GDM1 (cell line): ENCODE data around the gene ATP4A.
"Not testable (repeated sequence)": the region's sequence is repeated elsewhere in the genome, so short reads cannot be mapped to it uniquely, and the experiment has no call there.

Source experiments
- DNase-seq: peaks from one replicate; lab custom pipeline; 2025; lab: John Stamatoyannopoulos, UW

ATP4A gene

DNA sequence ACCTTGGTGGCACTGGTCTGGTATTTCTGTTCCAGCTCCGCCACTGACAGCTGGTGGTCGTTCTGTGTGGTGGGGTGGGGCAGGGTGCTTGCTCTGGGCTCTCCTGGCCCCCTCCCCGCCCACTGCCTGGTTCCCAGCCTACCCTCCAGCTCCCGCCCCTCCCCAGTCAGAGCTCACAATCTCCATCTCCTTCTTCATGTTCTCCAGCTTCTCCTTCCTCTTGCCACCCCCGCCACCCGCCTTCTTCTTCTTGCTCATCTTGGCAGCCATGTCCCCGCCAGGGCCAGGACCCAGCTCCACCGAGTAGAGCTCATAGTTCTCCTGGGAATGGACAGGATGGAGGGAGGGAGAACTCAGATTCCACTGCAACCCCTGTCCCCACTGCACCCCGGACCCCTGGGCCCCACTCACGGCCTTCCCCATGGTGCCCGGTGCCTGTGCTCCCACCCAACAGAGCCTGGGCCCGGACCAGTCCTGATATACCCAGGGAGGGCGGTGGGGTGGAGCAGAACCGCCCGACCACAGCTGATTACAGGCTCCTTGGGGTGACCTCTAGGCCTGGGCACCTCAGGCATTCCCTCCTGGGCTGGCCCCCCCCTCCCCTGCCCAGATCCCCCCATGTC, at the start of gene ATP4A:
TSS of gene ATP4A (minus strand) at position 452 of the 623 bp plus-strand sequence. CDS start at position 423, 29 bp downstream.
- no peak for DNase-seq

DNA sequence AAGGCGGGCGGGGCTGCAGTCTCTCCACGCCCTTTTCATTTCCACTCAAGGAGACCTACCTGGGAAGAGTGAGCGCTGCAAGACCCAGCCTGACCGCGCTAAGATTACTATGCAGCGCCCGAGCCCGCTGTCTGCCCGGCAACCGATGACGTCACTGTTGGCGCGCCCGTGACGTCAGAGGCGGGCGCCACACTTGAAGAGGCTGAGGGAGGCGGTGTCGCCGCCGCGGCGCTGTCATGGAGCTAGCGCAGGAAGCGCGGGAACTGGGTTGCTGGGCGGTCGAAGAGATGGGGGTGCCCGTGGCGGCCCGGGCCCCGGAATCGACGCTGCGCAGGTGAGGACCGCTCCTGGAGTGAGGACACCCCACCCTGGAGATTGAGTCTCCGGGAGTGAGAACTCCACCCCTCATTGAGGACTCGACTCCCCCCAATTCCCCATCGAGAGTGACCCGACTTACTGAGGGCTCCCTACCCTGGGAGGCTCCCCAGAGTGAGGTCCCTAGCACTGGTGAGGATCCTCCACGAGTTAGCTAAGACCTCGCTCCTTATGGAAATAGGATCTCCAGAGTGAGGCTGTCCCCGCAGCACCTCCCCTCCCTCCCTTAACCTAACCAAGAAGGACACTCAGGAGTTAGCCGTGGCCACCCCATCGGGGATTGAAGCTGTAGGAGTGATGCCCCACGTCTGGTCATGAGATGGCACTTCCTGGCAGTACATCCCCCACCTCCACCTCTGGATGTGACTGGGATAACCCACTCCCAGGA, 49.3 kb upstream of the ATP4A start, which contains the start of gene HAUS5:
TSS of gene HAUS5 (plus strand) at position 177 of the 763 bp plus-strand sequence. CDS start at position 237, 60 bp downstream.
- DNase-seq, result peak; percentile 91

DNA sequence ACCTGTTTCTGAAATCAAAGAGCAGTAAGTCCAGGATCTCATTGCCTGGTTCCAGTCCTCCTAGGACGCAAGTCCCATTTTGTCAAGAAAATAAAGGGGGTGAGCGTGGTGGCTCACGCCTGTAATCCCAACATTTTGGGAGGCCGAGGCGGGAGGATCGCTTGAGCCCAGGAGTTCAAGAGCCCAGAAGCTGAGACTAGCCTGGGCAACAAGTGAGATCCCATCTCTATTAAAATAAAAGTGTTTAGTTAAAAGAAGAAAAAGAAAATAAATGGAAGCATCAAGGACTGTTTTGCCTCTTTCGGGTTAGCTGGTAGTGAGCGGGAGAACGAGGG, 48.7 kb upstream of the ATP4A start:
- no peak for DNase-seq

DNA sequence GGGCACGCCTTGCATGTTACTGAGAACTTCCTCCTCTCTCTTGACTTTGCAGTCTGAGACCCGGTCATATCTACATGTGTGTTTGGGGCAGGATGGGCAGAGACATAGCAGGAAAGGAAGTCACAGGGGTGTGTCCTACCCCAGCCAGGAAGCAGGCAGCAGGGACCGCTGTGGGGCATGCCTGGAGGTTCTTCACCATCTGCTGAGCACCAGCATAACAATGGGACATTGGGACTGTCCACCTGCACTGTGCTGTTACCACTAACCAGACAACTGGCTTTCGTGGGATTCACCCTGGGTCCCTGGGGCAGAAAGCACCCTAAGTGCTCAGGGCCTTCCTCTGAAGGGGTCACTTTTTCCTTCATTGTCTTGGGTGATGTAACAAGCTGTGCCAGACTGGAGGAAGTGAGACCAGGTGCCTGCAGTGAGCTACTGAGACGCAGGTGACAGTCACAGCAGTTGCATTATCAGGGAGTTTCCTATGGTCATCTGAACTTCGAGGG, 46.4 kb upstream of the ATP4A start:
- no peak for DNase-seq

DNA sequence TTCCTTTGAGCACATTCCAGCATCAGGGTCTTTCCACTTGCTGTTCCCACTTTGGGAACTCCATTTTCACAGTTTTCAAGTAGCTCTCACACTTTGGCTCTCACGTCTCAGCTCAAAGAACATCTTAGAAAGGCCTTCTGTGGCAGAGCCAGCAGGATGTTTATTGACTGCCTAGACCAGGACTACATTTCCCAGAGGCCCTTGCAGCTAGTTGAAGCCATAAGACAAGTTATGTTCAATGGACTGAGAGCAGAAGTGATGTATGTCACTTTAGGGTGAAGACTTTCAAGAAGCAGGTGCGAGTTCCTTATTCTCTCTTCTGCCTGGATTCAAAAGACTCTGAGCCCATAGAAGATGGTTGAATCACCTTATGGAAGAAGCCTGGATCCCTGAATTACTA, 44.8 kb upstream of the ATP4A start:
- DNase-seq, result no peak

DNA sequence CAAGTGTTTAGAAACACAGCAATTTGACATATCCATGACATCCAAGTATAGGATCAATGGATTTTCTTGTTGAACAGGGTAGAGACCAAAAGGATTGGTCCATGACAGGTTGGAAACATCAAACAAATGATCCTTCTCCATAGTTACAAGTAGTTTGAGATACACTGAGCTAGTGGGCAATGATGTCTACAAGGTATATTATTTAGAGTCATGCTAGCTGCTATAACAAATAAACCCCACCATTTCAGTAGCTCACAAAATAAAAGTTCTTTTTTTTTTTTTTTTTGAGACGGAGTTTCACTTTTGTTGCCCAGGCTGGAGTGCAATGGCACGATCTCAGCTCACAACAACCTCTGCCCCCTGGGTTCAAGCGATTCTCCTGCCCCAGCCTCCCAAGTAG, 44.2 kb upstream of the ATP4A start:
- no peak for DNase-seq

DNA sequence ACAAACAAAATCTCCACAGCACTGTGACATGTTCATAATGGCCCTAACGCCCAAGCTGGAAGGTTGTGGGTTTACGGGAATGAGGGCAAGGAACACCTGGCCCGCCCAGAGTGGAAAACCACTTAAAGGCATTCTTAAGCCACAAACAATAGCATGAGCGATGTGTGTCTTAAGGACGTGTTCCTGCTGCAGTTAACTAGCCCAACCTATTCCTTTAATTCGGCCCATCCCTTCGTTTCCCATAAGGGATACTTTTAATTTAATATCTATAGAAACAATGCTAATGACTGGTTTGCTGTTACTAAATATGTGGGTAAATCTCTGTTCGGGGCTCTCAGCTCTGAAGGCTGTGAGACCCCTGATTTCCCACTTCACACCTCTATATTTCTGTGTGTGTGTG, 43.7 kb upstream of the ATP4A start:
- DNase-seq, result not testable (repeated sequence)

DNA sequence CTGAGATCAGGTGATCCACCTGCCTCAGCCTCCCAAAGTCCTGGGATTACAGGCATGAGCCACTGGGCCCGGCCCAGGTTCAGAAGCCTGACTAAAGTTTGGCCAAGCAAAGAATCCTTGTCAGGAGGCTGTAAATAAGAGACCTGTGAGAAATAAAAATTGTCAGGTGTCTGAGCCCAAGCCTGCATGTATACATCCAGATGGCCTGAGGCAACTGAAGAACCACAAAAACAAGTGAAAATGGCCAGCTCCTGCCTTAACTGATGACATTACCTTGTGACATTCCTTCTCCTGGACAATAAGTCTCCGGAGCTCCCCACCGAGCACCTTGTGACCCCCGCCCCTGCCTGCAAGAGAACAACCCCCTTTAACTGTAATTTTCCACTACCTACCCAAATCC, 41.0 kb upstream of the ATP4A start:
- DNase-seq, result not testable (repeated sequence)

DNA sequence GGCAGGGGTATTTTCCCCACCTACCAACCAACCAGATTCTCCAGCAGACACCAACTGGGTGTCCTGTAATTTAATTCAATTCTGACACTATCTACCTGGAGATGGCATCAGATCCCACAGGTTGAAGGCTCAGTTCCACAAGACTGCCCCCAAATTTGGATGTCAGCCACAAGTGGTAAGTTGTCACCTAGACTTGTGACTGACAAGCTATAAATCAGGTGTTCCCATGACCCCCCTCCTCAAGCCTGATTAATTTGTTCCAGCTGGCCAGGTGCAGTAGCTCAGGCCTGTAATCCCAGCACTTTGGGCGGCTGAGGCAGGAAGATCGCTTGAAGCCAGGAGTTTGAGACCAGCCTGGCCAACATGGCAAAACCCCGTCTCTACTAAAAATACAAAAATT, 38.5 kb upstream of the ATP4A start:
- no peak for DNase-seq

DNA sequence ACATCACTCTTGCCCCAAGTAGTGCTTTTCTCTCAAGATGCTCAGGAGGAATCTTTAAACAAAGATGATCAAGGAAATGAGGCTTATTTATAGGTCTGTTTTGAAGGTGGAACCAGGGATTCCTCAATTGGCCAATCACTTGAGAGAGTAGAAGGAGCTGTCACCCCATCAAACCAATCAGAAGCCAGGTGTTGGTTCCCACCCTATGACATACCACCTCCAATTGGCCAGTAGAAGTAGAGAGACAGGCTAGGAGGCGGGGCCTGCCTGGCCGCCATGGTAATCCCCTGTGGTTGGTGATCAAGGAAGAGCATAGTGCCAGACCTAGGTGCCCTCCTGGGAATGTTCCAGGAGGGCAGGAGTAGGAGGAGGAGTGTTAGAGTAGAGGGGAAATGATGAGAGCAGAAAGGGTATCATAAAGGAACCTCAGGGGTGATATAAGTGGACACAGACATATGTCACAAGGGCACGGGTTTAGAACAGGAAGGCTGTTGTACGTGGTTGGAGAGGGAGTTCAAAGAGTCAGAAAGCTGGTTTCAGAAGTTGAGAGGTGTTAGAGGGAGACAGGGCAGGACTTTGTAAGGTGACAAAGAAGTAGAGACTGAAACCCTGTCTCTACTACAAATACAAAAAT, 33.0 kb upstream of the ATP4A start:
- DNase-seq, result no peak

DNA sequence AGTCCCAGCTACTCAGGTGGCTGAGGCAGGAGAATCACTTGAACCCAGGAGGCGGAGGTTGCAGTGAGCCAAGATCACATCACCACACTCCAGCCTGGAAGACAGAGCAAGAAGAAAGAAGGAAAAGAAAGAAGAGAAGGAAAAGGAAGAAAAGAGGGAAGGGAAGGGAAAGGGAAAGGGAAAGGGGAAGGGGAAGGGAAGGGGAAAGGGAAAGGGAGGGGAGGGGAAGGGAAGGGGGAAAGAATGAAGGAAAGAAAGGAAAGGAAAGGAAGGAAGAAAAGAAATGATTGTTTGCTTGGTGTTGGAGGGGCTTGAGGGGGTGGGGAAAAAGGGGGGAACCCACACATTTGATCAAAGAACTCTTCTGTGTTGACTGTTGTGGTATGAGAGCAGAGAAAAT, 32.5 kb upstream of the ATP4A start:
- no peak for DNase-seq

DNA sequence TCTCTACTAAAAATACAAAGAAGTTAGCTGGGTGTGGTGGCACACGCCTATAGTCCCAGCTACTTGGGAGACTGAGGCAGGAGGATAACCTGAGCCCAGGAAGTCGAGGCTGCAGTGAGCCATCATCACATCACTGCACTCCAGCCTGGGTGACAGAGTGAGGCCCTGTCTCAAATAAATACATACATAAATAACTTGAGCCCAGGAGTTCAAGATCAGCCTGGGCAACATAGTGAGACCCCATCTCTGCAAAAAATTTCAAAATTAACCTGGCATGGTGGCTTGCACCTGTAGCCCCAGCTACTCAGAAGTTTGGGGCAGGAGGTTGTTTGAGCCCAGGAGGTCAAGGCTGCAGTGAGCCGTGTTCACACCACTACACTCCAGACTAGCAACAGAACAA, 31.6 kb upstream of the ATP4A start:
- not testable (repeated sequence) for DNase-seq

DNA sequence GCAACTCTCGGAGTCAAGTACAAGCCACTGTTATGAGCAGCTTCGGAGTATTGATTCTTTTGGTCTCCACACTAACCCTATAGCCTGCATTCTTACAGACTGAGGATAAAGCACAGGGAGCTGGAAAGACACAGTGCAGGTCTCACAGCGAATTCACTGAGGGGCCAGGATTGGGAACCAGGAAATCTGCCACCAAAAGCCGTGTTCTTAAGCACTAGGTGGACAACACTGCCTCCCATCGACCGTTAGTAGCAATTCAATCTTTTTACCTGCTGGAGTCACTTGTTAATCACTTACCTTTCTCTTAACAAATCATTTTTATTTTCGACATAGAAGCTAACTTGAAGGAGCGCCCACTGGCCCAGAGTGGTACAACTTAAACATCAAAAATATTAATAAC, 28.8 kb upstream of the ATP4A start:
- DNase-seq, result peak; percentile 9

DNA sequence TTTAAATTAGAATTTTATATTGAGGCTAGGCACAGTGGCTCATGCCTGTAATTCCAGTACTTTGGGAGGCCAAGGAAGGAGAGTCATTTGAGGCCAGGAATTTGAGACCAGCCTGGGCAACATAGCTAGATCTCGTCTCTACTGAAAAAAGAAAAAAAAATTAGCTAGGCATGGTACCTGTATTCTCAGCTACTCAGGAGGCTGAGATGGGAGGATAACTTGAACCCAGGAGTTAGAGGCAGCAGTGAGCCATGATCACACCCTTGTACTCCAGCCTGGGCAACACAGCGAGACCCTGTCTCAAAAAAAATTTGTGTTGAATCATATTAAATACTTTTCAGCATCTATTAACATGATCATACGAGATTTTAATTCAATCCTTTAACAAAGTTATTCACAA, 27.4 kb upstream of the ATP4A start:
- no peak for DNase-seq

DNA sequence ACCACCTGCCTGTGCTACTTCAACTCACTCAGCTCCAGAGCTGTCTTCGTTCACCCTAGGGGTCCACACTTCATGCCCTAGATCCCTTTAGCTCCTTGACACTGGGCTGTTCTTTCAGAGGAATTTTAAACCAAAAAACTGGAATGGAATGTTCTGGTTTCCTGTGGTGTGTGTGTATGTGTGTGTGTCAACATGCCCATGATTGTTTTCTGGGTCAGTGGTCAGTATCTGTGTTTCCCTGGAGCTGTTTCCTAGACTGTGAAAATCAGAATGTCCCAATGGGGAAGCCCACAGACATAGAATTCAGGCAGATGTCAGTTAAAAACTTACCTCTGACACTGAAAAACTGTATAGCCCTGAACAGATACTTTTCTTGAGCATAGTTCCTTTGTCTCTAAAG, 23.9 kb upstream of the ATP4A start:
- no peak for DNase-seq

DNA sequence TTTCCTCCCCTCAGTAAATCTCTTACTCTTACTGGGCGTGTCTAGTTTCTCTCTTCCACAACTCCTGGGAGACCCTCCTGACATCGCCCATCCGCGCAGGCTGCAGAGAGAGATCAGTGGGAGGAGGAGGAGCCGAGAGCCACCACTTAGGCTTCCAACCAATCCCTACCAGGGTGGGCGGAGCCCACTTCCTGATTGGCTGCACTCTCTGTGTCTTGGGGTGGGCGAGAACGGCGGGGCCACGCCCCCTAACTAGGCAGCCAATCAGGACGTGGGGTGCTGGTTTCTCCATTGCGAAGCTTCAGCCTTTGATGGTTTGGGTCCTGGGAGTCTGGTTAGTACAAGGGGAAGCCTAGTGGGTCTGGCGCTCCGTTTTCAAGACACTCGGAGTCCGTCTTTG, 22.4 kb upstream of the ATP4A start, which contains the start of gene PMIS2:
TSS of gene PMIS2 (plus strand) at position 326 of the 400 bp plus-strand sequence. CDS start 87 bp downstream, outside the sequence.
- DNase-seq, result no peak

DNA sequence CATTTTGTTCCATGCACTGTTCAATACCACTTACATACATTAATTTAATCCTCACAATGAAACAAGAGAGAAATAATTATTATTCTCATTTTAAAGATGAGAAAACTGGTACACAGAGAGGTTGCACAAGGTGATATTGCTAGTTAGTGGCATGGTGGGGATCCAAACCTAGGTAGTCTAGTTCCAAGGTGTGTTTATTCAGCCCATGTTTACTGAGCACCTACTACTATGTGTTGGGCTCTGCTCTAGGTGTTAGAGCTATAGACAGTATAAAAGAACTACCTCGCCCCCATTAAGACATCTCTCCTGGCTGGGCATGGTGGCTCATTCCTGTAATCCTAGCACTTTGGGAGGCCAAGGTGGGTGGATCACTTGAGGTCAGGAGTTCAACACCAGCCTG, 19.3 kb upstream of the ATP4A start:
- no peak for DNase-seq

DNA sequence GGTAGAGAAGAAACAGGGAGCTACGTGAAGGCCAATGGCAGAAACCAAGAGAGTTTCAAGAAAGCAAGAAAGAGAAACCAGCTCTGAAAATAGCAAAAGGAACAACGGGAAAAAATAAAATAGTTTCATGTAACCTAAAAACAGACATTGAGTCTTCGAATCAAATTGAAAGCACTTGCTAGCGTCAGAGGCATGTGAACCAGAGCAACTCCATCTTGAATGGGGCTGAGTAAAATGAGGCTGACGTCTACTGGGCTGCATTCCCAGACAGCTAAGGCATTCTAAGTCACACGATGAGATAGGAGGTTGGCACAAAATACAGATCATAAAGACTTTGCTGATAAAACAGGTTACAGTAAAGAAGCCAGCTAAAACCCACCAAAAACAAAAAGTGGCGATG, 15.2 kb upstream of the ATP4A start:
- DNase-seq, result no peak

DNA sequence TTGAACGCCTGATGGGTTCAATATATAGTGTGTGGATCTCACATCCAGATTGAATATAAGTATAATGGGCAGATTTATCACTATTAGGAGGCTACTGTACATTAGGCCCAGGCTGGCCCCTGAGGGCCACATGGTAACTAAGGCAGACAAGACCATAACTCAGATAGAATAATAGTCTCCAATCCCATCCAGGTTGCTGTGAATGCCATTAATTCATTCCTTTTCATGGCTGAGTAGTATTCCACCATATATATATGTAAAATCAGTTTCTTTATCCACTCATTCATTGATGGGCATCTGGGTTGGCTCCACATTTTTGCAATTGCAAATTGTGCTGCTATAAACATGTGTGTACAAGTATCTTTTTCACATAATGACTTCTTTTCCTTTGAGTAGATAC, 14.5 kb upstream of the ATP4A start:
- no peak for DNase-seq

DNA sequence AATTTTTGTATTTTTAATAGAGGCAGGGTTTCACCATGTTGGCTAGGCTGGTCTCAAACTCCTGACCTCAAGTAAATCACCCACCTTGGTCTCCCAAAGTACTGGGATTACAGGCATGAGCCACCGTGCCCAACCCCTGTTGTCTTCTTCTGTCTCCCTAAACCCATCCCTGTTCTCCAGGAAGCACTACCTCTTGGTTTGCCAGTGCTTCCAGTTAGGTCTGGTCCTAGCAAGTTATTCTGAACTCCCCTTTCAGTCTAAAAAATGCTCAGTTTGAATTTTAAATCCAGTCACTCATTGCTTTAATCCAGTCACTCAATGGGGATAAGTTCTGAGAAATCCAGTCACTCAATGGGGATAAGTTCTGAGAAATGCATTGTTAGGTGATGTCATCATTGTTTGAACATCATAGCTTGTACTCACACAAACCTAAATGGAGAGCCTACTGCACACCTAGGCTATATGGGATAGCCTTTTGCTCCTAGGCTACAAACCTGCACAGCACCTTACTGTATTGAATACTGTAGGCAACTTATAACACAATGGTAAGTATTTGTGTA, 8.0 kb upstream of the ATP4A start:
- no peak for DNase-seq

DNA sequence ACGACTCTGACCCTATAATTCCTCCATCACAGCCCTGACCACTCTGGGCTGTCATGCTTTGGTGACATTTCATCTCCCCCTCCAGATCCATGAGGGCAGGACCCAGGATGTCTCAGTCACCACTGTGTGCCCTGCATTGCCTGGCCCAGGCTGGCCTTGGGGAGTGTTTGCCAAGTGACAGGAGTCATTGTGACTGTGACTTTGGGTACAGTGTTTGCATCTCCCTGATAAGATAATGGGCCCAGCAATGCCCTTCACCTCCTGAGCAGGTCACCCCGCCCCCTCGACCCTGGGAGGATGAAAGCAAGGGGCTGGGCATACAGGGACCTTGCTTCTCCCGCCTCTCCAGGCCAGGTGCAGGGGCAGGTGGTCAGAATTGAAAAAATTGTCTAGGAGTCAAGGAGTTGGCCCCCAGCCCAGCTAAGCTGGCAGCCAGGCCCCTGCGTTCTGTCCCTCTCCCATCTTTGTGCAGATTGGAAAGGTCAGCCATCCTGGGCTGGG, 5.9 kb upstream of the ATP4A start:
- no peak for DNase-seq

DNA sequence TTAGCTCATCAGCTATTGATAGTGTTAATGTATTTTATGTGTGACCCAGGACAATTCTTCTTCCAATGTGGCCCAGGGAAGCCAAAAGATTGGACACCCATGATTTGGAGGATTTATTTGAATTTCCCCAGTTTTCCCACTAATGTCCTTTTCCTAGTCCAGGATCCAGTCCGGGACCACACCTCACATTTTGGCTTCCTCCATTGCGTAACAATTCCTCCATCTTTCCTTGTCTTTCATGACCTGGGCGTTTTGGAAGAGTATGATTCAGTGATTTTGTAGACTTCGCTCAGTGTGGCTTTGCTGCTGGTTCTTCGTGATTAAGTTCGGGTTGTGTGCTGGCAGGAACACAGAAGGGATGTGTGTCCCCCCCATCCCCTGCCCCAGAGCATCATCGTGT, 3.3 kb upstream of the ATP4A start:
- DNase-seq, result no peak
